GM19328 (cell line): ENCODE measurements around the gene UBE2Z.
"Not testable (repeated sequence)": the region's sequence is repeated elsewhere in the genome, so short reads cannot be mapped to it uniquely, and the experiment has no call there.

ENCODE experiments used
- ATAC-seq: cut with Tn5 transposase; IDR thresholded peaks from one replicate; pipeline ENCODE4 v1.9.1; 2021; ENCODE audit warnings: mild to moderate bottlenecking, moderate library complexity; ENCODE audit not compliant: unreplicated experiment

UBE2Z gene

DNA sequence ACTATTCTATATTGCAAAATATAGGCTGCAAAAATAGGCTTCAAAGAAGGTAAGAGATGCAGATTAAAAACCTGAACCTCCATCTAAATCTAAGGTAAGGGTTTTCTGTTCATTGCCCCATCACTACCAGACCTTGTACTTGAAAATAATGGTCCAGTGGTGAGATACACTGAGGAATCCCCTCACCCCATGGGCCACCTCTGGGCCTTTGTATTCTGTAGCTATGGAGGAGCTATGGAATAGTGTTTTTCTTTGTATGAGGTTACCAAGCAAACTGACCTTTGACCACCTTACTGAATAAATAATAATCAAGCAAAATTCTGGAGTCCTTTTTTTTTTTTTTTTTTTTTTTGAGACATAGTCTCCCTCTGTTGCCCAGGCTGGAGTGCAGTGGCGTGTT, 4.8 kb upstream of the UBE2Z start:
- no peak for ATAC-seq

DNA sequence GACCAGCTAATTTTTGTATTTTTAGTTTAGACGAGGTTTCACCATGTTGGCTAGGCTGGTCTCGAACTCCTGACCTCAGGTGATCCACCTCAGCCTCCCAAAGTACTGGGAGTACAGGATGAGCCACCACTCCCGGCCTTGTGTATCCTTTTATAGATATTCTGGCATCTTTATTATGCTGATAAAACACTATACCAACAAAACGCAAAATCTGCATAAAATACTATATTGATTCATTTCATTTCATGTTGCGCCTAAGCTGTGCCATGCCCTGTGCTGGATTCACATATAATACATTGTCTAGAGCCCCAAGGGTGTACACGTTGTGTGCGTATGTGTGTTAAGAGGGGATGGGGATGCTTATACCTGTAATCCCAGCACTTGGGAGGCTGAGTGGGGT, 3.8 kb upstream of the UBE2Z start:
- no peak for ATAC-seq

DNA sequence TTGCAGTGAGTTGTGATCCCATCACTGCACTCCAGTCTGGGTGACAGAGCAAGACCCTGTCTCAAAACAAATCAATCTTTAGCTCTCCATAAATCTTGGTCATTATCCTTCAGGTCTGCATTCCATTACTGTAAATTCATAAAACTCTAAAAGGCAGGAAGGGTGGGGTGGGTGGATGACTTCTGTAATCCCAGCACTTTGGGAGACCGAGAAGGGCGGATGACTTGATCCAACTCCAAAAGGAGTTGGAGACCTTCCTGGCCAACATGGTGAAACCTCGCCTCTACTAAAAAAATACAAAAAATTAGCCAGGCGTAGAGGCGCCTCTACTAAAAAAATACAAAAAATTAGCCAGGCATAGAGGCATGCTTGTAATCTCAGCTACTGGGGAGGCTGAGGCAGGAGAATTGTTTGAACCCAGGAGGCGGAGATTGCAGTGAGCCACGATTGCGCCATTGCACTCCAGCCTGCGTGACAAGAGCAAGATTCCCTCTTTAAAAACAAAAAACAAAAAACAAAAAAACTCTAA, 2.2 kb upstream of the UBE2Z start:
- no peak for ATAC-seq

DNA sequence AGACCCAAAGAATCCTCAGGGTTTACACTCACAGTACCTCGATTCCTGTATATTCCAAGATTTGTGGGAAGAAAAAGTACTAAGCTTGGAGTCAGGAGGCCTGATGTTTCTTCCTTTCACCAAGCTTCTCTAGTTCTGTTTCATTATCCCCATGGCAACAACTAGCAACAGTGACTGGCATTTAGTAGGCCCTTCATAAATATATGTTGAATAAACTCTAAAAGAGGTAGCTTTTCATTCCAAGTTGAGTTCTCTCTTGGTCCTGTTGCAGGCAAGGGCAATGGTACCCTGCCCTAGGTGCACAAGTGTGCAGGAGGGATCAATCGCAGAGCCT, 527 bp upstream of the UBE2Z start:
- ATAC-seq: no peak

DNA sequence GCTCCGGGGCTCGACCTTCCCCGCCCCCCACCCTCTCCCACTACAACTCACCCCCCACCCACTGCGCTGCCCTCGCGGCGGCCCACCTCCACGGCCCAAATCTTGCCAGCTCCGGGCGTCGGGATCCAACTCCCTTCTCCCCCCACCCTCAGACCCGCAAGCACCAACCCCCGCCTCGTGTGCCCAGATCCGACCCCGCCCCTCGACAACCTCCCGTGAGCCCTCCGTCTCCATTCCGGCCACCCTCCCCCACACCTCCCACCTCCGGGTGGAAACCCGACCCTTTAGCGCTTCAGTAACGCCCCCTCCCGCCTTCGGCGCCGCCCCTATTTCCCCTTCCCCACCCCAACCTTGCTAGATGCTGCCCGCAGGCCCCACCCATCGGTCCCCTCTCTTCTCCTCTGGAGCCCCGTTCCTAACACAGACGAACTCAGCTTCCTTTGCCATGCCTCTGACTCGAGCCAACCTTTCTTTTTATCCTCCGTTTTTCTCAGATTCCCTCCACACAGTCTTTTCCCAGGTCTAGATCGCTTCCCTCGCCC, 717 bp downstream of the UBE2Z start:
- ATAC-seq: peak; percentile 33

DNA sequence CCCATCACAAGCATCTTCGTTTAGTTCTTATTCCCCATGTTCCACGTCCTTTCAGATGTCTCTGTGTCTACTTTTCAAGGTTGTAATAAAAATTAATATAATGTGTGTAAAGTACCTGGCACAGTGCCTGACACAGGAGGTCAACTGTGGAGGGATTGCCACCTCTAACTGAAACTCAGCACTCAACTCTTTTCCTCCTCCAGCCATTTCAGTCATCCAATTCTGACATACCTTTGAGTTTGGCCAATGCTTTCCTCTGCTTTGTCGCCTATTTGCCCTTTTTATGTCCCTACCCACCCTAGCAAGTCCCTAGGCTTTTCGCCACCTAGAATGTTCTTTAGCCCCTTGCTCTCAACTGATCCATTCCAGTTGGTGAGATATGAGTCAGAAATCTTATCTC, 1.6 kb downstream of the UBE2Z start:
- no peak for ATAC-seq

DNA sequence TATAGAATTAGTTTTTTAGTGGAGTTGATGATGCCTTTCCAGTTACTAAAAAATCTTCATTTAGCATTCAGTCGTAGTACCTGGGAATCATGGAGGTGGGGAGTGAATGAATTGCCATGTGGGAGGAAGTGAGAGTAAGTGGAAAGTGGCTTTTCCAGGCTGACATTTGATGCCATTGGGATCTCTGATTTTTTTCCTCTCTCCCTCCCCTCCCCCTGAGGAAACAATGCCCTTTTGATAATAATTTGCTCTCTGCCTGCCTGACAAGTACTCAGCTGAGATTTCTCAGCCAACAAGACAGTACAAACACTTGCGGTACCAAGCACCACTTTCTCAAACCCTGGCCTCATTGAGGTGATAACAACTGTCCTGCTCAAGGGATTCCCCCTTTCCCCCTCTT, 2.2 kb downstream of the UBE2Z start:
- ATAC-seq: no peak

DNA sequence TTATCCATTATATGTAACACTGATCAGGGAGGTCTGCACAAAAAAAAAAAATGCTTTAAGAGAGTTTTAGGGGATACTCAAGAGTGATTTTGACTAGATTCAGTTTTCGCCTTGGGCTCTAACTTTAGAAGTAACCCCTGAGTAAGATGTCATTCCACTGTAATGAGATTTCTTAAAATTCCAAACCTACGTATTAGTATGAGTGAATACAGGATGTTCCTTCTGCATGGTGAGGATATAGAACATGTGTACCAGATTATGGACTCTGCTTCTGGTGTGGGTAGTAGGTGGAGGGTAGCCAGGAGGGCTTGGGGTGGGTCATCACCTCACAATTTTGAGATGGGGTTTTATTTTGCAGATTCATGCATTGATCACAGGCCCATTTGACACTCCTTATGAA, 4.3 kb downstream of the UBE2Z start:
- no peak for ATAC-seq

DNA sequence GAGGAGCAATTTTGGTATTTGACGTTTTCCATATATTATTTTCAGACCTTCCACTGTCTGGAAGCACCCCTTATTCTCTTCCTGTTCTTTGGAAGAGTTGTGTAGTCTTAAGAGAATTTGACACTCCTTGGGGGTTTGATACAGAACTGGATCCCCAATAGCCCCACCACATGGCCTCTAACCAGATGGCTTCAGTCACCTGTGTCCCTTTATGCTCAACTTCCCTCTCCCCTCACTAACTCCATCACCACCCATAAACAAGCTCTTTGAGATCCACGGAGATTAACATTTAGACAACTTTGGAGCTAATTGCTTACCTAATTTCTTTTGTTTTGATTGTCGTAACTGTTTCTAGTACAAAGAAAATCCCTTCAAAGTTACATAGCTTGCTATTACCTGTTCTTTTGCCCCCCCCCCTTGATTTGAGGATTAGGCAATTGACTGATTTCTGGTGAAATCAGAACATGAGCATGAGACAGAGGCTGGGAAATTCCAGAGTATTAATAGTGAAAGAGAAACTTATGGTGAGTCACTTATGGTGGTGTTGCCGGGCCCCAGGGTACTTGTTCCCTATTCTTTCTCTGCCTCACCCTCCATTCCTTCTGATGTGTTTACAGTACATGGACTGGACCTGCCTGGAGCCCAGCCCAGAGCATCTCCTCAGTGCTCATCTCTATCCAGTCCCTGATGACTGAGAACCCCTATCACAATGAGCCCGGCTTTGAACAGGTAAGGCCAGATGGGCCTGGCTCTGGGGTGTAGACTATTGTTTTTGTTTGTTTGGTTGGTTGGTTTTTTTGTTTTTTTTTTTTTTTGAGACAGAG, 7.5 kb downstream of the UBE2Z start:
- no peak for ATAC-seq

DNA sequence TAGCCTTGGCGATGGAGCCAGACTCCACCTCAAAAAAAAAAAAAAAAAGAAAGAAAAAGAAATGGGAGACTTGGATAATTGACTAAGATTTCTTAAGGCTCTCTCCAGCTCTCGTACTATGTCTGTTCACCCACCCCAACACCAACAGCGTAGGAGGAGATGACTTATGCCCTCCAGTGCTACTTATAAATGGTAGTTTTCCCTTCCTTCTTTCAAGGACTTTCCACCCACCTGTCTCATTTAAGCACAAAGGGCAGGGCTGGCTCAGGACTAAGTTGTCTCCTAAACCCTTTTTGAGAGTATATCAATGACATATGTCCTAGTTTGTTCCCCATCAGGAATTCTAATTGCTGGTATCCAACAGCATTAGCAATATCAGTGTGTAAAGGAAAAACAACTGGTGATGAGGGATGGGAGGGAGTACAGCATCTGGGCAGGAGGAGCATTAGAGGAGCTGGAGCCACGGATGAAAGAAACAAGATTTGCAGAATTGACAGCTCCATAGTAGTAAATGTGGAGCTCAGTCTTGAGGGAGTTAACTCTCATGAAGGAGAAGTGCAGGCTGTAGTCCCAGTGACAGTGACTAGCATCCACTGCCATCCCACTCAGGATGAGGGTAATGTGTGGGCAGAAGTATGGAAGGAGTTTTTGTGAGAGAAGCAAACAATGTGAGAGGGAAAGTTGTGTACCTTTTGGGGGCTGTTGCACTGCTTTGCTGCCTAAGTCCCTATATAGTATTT, 17.2 kb downstream of the UBE2Z start:
- ATAC-seq: no peak

DNA sequence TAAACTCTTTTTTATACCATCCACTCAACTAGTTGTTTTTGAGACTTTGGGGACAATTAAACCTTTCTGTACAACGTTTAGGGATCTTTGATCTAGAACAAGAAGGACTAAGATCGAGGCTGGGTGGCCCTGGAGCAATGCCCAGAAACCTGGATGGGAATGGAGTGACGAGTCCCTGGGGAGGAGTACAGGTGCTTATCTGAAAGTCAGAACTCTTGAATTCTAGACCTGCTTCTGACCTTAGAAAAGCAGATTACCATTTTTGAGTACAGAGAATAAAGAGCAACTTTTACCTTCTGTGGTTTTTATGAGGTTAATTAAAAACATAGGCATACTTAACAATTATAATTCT, 17.8 kb downstream of the UBE2Z start:
- no peak for ATAC-seq

DNA sequence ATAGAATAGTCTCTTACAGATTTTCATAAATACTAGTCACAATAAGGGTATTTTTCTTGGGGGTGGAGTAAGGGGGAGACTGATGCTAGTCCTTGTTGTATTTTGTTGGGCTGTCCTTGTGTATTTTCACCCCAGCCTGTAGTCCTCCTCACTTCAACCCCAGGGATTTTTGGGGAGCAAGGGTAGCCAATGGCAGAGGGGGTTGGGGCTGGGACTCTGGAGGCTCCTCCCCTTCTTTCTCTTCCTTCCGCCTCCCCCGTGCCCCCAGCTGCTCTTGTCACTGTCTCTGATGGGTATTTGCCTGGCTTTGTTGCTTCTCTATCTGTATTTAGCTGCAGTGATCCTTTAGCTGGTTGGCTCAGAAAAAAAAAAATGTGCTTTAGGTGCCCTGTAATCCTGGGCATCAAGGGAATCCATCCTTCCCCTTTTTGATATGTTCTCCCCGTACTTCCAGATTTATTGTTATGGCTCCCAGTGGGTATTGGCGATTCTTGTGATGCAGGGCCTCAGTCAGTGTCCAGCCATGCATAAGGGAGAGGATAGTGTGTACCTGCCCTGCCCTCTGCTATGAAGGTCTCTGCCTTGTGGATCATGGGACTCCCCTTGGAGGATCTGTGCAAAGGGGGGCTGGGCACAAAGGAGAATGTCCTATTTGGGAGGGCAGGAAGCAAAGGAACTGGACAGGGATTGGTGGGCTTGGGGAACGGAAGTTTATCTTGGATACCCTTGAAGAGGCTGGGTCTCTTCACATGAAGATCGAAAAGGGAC, 20.0 kb downstream of the UBE2Z start:
- ATAC-seq: no peak

DNA sequence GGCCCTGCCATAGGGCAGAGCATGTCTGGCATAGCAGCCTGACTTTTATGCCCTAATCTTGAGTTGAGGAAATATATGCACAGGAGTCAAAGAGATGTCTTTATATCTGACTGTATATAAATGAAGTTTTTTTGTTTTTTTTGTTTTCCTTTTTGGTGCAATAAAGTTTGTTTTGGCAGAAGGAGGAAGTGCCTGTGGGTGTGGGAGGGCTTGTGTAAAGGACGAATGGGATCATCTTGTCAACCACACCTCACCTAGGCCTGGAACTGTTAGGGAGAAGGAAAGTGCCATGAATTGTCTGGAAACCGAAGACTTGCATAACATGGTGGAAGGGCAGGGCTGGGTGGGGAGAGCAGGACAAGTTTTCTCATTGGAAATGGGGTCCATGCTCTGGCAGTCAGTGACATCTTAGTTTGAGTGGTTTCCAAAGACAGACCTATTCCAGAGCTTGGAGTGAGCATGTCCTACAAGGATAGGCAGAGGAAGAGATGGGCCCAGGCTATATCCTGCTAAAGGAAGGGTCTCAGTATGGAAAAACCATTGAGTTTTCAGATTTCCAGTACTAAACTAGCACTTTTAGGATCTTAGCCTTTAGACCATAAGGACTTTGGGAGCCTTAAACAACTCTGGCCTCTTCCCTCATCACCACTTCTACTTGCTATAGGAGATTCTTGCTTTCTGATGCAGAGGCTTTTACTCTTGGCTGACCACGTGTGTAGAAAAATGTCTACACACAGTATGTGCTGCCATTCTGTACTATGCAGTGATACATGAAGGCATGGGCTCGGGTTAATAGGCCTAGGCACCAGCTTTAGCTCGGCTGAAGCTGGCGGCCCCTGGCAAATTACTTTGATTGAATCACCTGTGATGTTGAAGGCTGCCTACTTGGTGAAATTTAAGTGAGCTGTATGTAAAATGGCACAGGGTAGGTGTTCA, 20.9 kb downstream of the UBE2Z start:
- no peak for ATAC-seq

DNA sequence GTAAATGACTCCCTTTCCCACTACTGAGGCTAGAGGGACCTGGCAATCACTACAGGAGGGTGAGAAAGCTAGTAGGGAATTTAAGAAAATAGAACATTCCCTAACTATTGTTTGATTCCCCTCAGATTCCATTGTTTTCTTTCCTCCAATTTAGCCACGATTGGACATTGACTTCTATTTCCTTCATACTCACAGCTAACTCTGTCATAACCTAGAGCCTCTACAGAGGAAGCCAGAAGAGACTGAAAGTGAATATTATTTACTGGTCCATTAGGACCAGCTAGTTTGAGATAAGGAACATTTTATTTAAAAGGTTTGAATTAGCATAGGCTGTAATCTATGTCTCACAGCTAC, 21.6 kb downstream of the UBE2Z start:
- no peak for ATAC-seq

DNA sequence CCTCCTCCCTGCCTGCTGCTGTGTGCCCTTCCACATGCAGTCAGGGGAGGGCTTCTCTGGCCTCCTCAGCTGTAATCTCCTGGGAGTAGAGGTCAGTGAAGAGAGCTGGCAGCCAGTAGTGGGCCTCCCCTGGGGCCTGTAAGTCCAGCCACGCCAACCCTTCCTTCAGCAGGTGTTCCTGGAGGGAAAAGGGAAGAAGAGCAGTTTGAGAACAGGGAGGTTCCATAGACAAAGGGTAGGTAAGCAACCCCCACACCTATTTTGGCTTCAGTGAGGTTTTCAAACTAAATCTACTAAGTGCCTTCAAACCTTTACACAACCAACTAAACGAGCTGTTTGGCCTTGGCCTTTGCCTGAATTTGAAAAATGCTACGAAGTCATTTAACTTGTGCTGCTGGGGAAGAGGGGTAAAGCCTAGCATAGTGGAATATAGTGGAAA, 22.2 kb downstream of the UBE2Z start:
- no peak for ATAC-seq

DNA sequence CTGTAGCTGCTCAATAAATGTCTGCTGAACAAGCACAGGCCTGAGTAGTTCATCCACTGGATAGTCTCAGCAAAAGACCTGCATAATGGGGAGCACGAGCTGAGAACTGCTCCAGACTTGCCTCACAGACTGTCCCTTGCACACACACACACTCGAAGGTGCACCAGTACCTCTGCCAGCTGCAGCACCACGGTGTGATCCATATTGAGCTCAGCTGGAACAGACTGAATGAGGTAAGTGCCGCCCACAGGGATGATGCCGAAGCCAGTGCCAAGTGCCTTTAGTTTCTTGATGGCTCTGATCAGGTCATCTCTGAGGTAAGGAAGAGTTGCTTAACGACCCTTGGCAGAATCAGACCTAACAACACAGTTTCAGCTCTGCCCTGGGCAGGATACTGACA, 24.8 kb downstream of the UBE2Z start:
- ATAC-seq: no peak

DNA sequence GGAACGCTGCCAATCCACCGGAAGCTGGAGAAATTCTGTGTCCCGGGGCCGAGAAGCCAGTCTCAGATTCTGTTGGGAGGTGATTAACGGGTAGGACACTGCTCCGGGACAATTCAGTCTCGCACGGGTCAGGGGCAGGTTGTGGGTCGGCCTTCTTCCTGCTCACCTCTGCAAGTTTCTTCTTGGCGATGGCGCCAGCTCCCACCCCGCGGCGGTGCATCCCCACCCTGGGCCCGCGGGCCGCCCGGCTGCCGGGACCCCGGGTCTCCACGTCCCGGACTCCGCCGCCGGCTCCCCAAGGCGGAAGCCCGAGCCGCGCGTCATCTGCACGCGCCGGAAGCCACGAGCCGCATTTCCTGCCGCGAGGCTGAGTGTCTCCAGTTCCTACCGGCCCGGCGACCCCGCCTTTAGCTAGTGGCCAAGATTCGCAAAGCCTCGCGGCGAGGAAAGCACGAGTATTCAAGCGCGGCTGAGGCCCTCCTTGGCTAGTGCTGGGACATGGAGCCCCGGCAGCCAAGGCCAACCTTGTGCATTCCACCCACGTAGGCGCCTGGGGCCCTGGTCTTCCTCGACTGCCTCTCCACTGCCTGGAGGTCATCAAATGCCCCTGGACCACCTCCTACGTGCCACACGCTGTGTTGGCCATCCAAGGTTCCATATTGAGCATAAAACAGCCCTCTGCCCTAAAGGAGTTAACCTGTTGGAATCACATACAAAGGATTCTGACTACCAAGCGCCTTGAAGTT, 36.5 kb downstream of the UBE2Z start, which contains the start of gene SNF8:
Gene SNF8, minus strand, starts transcription at position 328 of the 746 bp plus-strand sequence. Its CDS starts 108 bp downstream, at position 220.
- peak; percentile 84 for ATAC-seq

DNA sequence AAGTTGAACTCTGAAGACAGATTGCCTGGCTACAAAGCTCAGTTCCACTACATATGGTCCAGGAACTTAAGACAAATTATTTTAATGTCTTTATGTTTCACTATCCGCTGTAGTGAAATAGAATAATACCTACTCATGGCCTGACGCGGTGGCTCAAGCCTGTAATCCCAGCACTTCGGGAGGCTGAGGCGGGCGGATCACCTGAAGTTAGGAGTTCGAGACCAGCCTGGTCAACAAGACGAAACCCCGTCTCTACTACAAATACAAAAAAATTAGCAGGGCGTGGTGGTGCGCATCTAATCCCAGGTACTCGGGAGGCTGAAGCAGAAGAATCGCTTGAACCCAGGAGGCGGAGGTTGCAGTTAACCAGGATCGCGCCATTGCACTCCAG, 37.0 kb downstream of the UBE2Z start:
- ATAC-seq: not testable (repeated sequence)

DNA sequence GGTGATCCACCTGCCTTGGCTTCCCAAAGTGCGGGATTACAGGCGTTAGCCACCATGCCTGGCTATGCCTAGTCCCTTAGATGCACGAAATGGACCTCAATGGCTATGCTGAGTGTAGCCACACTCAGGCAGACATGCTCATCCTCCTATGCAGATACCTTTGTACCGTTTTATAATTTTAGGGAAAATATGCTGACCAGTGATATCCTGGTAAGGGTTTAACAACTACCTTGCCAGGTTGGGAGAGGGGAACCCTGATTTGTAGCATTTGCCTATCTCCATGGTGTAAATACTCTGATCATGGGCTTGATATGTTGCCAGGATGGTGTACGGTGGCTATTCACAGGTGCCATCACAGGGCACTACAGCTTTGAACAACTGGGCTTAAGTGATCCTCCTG, 43.4 kb downstream of the UBE2Z start:
- ATAC-seq: no peak

DNA sequence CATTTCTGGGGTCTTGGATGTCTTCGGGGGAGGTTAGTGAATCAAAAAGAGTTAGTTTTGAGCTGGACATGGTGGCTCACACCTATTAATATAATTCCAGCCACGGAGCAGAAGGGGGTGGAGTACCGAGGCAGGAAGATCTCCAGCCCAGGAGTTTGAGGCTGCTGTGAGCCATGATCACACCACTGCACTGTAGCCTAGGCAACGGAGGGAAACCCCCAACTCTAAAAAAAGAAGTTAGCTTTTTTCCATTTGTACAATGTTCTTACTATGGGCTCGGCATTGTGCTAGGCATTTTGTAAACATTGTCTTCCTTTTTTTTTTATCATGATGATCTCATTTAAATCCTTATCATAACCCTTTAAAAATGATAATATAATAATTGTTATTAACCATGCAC, 44.7 kb downstream of the UBE2Z start:
- ATAC-seq: no peak
